Uterus (tissue), 2 donors: ENCODE data around the gene CLIP2.

ENCODE experiments used
- POLR2A ChIP-seq, 2 donors: fragments of 450-650 bp; IDR thresholded peaks; one replicate each; pipeline ENCODE4 v1.6.1; 2016; ENCODE audit warnings: antibody characterized with exemption in 2 of 2, mild to moderate bottlenecking in 1 of 2, moderate library complexity in 1 of 2
- TF ChIP-seq, protein P1 (sequence below), 4 experiments: fragments of 200-600 bp in 2 of 4; fragments of 450-650 bp in 2 of 4; sonication (generic) in 2 of 4; IDR thresholded peaks; one replicate each; pipeline ENCODE4 v1.5.1; 2016 to 2019; ENCODE audit warnings: antibody characterized with exemption in 4 of 4, mild to moderate bottlenecking in 2 of 4, moderate library complexity in 1 of 4

DNA sequence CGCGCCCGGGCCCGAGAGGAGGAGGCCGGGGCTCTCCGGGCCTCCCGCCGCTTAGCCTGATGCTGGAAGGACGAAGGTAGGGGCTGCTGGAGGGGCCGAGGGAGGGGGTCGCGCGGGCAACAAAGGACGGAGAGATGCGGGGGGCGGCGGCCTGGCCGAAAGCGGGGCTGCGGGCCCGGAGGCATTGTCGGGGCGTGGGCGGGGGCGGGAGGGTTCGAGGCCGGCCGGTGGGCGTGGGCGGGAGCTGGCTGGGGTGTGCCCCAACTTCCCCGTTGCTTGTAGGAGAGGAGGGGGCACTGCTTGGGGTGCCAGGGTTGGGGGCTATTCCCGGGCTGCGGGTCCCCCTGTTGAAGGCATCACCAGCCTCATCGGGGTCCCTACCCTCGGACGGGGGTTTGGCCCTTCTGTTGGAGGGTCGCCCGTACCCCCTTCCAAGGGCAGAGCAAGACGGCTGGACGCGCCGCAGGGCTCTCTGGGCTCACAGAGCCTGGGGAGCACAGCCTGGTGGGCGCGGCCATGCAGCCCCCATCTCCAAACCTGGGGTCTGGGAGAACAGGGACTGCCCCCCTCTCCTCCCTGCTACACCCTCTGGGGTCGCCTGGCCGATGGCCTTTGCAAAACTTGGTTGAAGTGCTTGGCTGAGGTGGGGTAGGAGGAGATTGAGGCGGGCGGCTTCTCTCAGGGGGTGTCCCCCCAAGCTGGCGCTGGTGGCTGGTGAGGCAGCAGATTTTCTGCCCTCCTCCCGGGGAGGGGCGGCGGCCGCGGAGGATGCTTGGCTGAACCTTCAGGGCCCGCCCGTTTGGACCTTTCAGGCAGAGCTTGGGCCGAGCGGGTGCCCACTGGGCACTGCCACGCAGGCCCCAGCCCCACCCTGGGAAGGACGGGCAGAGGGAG, 699 bp downstream of the CLIP2 start:
- TF ChIP-seq, protein P1, sequence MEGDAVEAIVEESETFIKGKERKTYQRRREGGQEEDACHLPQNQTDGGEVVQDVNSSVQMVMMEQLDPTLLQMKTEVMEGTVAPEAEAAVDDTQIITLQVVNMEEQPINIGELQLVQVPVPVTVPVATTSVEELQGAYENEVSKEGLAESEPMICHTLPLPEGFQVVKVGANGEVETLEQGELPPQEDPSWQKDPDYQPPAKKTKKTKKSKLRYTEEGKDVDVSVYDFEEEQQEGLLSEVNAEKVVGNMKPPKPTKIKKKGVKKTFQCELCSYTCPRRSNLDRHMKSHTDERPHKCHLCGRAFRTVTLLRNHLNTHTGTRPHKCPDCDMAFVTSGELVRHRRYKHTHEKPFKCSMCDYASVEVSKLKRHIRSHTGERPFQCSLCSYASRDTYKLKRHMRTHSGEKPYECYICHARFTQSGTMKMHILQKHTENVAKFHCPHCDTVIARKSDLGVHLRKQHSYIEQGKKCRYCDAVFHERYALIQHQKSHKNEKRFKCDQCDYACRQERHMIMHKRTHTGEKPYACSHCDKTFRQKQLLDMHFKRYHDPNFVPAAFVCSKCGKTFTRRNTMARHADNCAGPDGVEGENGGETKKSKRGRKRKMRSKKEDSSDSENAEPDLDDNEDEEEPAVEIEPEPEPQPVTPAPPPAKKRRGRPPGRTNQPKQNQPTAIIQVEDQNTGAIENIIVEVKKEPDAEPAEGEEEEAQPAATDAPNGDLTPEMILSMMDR (IDR thresholded peaks at IDR 0.05), result no peak
- TF ChIP-seq POLR2A (IDR thresholded peaks at IDR 0.05), result peak in 1 of 2 donors; percentile 9
